Osteocyte (in vitro differentiated cells): Measurements from ENCODE around the gene OR8A1. TPM values are rescaled to one million over a fixed set of nuclear protein-coding genes. Genes with fewer than 3 reads are reported as not detected.

Experiments
- DNase-seq: peaks from one replicate; pipeline ENCODE4 v3.0.0; 2021; ENCODE audit warnings: mixed read lengths; ENCODE audit not compliant: unreplicated experiment; ENCODE audit errors: extremely low spot score
- H3K27ac Mint-ChIP-seq: one replicate; pipeline ENCODE4 v1.8.0; 2021; ENCODE audit warnings: mild to moderate bottlenecking, mixed read lengths; ENCODE audit not compliant: unreplicated experiment
- H3K27me3 Mint-ChIP-seq: one replicate; pipeline ENCODE4 v1.8.0; 2021; ENCODE audit warnings: mixed read lengths; ENCODE audit not compliant: unreplicated experiment
- H3K36me3 Mint-ChIP-seq: one replicate; pipeline ENCODE4 v1.8.0; 2021; ENCODE audit warnings: mixed read lengths; ENCODE audit not compliant: unreplicated experiment
- H3K4me1 Mint-ChIP-seq: one replicate; pipeline ENCODE4 v1.8.0; 2021; ENCODE audit warnings: mixed read lengths; ENCODE audit not compliant: unreplicated experiment
- H3K4me3 Mint-ChIP-seq: one replicate; pipeline ENCODE4 v1.8.0; 2021; ENCODE audit warnings: mild to moderate bottlenecking, moderate library complexity, mixed read lengths; ENCODE audit not compliant: unreplicated experiment
- H3K9me3 Mint-ChIP-seq: one replicate; pipeline ENCODE4 v1.8.0; 2021; ENCODE audit warnings: mixed read lengths; ENCODE audit not compliant: unreplicated experiment
- CTCF ChIP-seq: fragments of 200-600 bp; sonication (generic); IDR thresholded peaks from 2 replicates; pipeline ENCODE4 v1.5.0; 2021; ENCODE audit warnings: antibody characterized with exemption, mild to moderate bottlenecking, moderate library complexity
- total RNA-seq: library from RNA; stranded (reverse); gene quantifications from 2 replicates; pipeline ENCODE4 v1.2.1, GENCODE V29; 2021

Gene OR8A1
- total RNA-seq, 1 donor from 2014 or later, result not detected

- H3K36me3 Mint-ChIP-seq, result no peaks in the 10 kb centered on the region
- no peak for TF ChIP-seq CTCF
- no peak overlapping the region for H3K4me3 Mint-ChIP-seq
- no peak overlapping the region for H3K27ac Mint-ChIP-seq
- no peak for DNase-seq
- no peaks in the 10 kb centered on the region for H3K4me1 Mint-ChIP-seq
- H3K27me3 Mint-ChIP-seq, result peaks cover 17% of the 10 kb centered on the region
- no peaks in the 10 kb centered on the region for H3K9me3 Mint-ChIP-seq
Measured at GRCh38 chr11:124578761-124579160, 9.0 kb downstream of the OR8A1 start.

GRCh38 chr11:124581817-124582216 is 12.0 kb downstream of the OR8A1 start:
- DNase-seq, result no peak
- no peaks in the 10 kb centered on the region for H3K9me3 Mint-ChIP-seq
- no peak for TF ChIP-seq CTCF
- no peak overlapping the region for H3K27ac Mint-ChIP-seq
- no peaks in the 10 kb centered on the region for H3K36me3 Mint-ChIP-seq
- H3K4me1 Mint-ChIP-seq, result no peaks in the 10 kb centered on the region
- H3K4me3 Mint-ChIP-seq, result no peak overlapping the region
- H3K27me3 Mint-ChIP-seq, result peaks cover 11% of the 10 kb centered on the region

GRCh38 chr11:124582565-124582964 is 12.8 kb downstream of the OR8A1 start:
- no peak overlapping the region for H3K27ac Mint-ChIP-seq
- H3K4me3 Mint-ChIP-seq, result no peak overlapping the region
- no peaks in the 10 kb centered on the region for H3K4me1 Mint-ChIP-seq
- DNase-seq, result no peak
- no peaks in the 10 kb centered on the region for H3K9me3 Mint-ChIP-seq
- H3K36me3 Mint-ChIP-seq, result no peaks in the 10 kb centered on the region
- H3K27me3 Mint-ChIP-seq, result peaks cover 19% of the 10 kb centered on the region
- TF ChIP-seq CTCF, result no peak

GRCh38 chr11:124583781-124584180 is 14.0 kb downstream of the OR8A1 start:
- DNase-seq, result no peak
- Mint-ChIP-seq H3K4me1 (no peaks in the 10 kb centered on the region), H3K9me3 (no peaks in the 10 kb centered on the region), H3K27ac (no peak overlapping the region), H3K36me3 (no peaks in the 10 kb centered on the region), H3K27me3 (peaks cover 22% of the 10 kb centered on the region), H3K4me3 (no peak overlapping the region)
- TF ChIP-seq CTCF, result no peak

DNA sequence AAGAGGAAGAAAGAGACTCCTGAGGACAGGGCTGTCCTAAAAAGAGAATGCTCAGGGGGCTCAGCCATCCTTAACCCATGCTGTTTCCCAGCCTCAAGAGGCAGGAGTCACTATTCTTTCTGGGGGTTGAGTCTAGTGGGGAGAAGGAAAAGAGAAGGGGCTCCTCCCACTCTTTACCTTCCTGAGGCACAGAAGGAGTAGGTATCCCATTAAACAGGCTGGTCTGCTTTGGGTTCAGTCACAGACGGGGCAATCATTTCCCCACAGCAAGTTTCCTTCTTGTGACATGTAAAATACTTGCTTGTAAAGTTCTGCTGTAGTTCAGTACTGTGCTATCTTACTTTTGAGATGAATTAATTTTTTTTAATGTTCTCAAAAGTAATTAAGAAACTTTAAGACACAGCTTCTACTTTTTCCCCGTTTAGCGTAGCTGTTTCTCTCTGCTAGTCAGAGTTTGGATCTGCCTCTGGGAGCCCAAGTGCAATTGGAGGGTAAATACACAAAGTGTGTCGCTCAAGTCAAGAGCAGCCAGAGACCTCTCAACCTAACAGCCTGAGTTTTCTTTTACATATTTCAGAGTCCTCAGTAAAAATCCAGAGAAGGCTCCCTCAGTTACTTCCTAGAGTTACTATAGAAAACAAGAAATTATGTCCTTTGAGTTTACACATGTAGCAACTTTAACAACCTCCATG is 15.0 kb downstream of the OR8A1 start:
- no peak for DNase-seq
- no peak overlapping the region for H3K4me3 Mint-ChIP-seq

More for the DNA sequence above, 15.0 kb downstream of the OR8A1 start:
- H3K4me1 Mint-ChIP-seq, result no peaks in the 10 kb centered on the region
- no peak overlapping the region for H3K27ac Mint-ChIP-seq
- H3K9me3 Mint-ChIP-seq, result no peaks in the 10 kb centered on the region
- TF ChIP-seq CTCF, result no peak
- H3K36me3 Mint-ChIP-seq, result no peaks in the 10 kb centered on the region
- H3K27me3 Mint-ChIP-seq, result peaks cover 28% of the 10 kb centered on the region
